HG03025 (cell line): ENCODE measurements around the gene ASPN.

Source experiments
- ATAC-seq: cut with Tn5 transposase; IDR thresholded peaks from one replicate; pipeline ENCODE4 v1.9.1; 2021; ENCODE audit warnings: mild to moderate bottlenecking, moderate library complexity; ENCODE audit not compliant: unreplicated experiment, low FRiP score

ASPN gene

DNA sequence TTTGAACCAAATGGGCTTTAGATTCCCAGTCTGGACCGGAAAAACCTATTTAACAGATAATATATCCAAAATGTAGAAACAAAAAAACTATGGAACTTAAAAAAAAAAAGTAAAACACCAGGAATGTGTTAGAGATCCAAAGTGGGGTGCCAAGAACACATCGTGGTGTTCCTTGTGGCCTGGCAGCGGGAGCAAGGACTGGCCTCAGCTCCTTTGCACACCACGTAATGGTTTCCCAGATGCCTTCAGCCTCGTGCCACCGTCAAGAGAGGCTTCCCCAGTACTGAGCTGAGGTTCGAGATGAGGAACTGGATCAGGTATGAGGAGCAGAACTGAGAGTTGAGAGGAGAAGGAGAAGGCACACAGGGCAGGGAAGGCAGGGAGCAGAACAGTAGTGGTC is 3.5 kb downstream of the ASPN start:
- no peak for ATAC-seq

DNA sequence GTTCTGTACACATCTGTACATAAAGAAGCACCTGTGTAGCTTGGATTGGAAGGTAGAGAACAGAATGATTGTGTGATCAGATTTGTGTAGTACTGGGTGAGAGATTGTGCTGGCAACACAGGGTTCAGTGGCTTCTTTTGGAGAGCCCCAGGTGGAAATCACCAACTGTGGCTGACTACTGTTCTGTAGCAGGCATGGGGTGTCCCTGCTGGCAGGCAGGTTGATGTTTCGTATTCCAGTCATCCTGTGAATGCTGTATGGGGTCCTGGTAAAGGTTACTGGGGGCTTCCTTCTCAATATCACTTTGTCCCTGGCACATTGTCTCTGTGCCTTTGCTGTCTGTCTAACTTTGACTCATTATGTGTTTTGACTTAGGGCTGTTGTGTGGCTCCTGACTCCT is 5.3 kb downstream of the ASPN start:
- no peak for ATAC-seq

DNA sequence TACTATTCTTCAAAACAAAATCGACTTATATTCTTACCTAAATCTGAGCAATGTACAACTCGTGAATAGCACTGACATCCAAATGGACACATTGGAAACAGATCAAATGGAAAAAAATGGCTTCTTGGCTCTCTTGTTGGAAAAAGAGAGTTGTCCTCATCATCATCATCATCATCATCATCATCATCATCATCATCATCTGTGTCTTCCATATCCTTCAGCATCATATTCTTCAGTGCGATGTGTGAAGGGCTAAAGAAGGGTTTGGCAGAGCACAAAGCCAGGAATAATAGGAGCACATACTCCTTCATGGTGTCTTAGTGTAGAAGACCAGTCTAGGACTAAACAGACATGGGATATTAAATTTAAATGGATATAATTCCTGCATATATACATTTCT is 7.7 kb downstream of the ASPN start:
- ATAC-seq, result no peak

DNA sequence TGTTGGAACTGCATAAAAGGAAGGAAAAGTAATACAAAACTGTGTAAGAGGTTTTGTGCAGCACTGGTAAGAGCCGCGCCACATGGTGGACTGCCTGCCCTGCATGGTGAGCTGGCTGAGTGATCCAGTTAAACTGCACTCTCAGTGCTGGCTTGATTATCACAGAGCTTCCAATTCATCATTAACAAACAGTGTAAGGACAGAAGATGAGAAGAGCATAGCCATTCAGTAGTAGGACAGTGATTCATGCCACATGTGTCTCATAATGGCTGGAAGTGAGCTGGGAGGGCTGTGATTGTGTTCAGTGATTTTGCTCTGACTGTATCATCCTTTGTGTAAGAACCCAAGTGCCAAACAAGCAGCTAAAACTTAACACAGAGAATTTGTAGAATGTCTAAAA is 14.1 kb downstream of the ASPN start:
- no peak for ATAC-seq

DNA sequence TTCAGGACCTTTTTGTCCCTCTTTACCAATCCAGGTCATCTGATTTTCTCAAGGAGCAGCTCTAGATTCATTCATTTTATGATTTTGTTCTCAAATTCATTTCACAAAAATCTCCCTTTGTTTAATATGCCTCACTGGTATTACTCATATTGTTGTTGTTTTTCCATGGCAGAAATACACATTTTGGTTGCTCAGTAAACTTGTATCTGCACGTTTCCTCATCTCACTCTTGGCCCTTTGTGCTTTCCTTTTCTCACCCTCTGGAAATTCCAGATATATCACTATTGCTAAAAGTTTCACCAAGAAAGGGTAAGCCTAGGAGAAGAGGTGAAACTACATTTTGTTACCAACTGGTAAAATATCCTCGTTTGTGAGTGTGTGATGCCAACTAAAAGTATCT is 14.8 kb downstream of the ASPN start:
- ATAC-seq, result no peak

DNA sequence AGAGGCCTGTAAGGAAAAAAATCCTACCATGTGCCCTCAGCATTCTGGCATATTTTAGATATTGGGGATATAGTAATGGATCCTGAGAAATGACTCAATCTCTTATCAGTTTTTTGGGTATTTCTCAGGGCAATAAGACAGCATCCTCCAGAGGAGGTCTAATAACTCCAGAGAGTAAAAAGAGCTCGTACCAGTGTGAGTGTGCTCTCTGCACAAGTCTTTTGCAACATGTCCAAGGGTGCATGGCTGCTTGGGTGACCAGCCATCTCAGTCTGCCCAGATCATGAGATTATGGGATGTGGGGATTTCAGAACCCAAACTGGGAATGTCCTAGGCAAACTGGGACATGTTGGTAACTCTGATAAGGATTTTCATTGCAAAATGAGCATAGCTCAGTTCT is 15.3 kb downstream of the ASPN start:
- no peak for ATAC-seq

DNA sequence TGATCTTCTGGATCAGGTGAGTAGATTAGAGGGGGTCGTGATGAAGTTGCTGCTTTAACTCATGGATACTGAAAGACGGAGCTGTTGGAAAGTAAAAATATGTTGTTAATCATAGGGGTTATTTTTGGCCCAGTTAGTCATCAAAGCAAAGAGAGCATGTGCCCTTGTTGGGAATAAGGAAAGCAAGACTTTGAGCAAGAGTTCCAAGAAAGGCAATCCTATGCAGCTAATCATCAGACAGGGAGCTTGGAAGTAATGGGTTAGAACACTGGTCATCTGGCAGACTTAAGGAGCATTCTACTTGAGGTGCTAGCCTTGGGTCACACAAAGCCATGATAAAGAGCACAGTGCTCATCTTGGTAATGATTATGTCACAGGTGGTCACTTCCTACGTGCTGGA is 18.3 kb downstream of the ASPN start:
- ATAC-seq, result no peak

DNA sequence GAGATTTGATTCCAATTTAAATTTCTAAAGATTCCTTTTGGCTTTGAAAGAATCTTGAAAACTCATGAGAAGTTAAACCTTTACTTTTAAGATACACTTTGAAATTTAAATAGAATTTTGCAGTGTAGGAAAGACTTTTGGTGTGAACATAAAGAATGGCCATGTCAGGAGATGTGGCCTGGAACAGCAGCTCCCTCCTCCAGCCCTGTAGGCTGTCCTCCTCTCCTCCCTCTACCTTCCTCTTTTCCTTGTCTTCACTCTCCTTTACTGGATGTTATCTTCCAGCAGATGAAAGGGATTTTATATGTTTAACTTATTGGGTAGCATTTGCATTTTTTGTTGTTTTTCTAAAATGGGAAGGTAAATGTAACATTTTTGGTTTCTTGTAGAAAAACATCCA is 18.9 kb downstream of the ASPN start:
- no peak for ATAC-seq

DNA sequence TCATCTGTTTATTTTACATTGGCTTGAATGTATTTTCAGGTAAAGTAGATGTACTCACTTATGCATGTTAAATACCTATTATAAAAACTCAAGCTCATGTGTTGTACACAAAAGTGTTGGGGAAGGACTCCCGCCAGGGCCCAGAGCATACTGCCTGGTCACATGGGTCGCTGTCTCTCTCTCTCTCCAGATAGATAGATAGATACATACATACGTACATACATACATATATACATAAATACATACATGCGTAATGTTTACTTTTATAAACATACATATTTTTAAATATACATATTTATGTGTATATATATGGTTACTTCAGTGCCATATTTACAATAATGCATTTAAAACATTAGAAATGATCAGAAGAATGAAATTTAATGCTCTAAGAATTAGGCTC is 24.7 kb downstream of the ASPN start:
- no peak for ATAC-seq

DNA sequence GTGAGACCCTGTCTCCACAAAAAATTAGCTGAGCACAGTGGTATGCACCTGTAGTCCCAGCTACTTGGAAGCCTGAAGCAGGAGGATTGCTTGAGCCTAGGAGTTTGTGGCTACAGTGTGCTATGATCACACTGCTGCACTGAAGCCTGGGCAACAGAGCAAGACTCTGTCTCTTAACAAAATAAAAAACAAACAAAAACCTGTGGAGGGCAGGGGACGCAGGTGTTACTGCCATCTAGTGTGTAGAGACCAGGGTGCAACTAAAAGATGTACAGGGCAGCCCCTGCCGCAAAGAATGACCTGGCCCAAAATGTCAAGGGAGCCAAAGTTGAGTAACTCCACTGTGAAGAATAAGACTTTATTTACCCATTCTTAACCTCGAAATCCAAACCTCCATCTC is 27.1 kb downstream of the ASPN start:
- ATAC-seq, result no peak

DNA sequence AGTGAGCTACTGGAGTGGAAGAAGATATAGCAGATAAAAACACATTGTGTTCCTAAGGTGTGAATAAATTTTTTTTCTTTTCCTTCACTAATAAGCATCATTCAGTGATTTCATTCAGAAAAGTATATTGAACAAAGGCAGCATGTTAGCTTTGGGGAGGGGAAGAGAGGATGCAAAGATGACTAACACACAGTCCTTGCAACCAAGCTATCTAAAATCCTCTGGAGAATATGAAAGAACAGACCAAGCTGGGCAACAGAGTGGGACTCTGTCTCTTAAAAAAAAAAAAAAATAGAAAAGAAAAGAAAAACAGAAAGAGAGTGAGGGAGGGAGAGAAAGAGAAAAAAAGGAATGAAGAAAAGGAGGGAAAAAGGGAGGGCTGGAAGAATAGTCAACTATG is 35.8 kb downstream of the ASPN start:
- no peak for ATAC-seq

DNA sequence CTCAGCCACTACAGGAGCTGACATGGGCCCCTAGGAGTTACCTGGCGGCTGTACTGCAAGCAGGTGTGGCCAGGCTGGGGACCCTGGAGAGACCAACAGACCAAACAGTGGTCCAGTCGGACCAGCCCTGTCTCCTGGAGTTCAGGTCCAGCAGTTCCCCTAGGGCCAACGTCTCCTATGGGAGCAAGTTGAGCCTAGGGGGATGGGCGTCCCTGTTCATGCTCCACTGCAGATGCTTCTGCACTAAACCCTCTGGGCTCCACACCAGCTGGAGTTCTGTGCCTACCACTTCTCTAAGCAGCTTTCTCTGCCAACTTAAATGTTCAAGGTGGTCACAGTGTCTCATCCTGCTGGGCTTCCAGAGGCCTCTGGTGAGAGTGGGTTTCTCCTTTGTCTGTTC is 37.5 kb downstream of the ASPN start:
- ATAC-seq, result no peak

DNA sequence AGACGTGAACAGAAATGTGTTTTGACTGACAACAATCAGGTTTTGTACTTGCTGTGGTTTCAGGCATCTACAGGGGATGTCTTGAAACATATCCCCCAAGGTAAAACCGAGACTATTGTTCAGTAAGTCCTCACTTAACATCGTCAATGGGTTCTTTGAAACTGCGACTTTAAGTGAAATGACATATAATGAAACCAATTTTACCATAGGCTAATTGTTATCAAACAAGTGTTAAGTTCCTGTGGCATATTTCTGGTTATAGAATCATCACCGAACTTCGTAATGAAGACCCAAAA is 41.6 kb downstream of the ASPN start:
- no peak for ATAC-seq

DNA sequence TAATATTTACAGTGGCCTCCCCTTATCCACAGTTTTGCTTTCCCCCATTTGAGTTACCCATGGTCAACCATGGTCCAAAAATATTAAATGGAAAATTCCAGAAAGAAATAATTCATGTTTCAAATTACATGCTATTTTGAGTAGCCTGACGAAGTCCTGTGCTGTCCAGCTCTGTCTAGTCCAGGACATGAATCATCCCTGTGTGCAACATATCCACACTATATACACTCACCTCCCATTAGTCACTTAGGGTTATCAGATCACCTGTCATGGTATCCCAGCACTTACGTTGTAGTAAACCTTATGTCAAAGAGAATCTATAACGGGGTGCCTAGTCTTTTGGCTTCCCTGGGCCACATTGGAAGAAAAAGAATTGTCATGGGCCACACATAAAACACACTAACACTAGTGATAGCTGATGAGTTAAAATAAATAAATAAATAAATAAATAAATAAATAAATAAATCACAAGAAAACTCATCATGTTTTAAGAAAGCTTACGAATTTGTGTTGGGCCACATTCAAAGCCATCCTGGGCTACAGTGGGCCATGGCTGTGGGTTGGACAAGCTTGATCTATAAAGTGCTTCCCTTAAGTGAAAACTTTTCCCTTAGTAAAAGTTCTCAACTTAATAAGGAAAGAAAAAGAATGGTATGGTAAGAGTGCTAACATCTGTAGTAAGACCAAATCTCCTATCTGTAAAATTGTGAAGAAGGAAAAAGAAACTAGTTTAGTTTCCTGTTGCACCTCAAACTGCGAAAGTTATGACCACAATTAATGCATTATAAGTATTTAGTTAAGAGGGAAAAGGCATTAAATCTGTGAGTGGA is 42.2 kb downstream of the ASPN start:
- no peak for ATAC-seq

DNA sequence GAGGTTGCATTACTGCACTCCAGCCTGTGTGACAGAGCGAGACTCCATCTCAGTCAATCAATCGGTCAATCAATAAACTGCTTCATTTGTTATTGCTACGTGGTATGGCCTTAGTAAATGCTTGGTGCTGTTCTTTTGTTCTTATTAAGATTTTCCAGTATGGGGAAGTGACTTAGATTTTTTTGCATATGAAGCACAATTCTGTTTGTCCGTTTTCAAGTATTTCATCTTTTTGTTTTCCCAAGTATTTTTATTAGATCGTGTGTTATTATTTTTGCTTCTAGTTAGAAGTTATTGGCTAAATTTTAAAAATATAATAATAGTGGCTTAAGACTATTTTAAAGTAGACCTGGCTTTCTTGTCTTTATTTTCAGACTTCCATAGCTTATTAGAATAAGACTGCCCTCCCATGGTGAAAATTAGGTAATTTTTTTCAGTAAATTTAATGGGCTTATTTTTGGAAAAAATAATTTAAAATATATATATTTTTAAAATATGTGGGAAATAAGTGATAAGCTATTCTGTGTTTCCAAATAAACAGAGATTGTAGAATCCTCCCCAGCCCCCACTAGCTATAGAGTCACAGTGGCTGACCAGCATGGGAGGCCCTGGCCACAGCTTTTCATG is 43.3 kb downstream of the ASPN start:
- no peak for ATAC-seq

DNA sequence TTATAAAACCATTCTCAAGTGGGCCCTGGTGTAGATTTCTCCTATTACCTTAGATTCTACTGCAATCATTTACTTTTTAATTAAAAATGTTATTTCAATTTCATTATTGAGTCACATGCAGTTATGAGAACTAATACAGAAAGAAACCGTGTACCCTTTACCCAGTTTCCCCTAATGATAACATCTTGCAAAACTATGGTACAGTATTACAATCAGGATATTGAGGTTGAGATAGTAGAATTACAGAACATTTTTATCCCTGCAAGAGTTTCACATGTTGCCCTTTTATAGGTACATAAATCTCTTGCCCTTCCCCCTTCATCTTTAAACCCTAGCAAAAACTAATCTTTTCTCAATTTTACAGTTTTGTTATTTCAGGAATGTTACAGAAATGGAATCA is 47.0 kb downstream of the ASPN start:
- no peak for ATAC-seq

DNA sequence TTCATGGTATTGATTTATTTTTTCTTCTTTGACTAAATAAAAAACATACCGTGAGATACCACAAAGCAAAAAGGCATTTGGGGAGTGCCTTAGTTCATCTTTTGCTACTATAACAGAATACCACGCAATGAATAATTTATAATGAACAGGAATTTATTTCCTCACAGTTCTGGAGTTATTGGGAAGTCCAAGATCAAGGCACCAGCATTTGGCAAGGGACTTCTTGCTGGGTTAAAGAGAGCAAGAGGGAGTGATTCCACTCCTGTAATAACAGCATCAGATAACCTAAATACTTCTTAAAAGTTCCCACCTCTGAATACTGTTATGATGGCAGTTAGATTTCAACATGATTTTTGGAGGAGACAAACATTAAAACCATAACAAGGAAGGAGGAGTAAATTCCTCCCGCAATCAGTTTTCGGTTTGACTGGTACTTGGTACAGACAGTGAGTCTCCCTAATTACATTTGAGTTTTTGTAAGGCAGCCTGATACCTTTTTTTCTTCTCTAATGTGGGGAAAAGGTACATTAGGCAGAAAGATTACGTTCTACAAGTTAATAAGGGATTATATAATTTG is 49.2 kb downstream of the ASPN start:
- no peak for ATAC-seq

DNA sequence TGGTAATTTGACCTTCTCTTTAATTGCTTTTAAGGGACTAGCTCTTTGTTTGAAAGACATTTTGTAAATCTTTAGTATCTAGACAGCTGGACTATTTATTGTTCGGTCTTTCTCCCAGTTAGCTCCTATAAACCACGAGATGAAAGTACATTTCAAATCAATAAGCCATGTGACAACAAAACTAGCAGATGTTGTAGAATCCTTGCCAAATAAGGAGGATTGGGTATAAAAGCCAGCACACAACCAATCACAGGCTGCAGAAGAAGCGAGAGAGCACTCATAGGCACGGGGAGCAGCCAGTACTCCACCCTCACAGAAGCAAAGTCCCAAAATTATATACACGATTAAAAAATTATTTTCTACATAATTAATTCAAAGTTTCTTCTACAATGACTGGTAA is 50.0 kb downstream of the ASPN start:
- ATAC-seq, result no peak

DNA sequence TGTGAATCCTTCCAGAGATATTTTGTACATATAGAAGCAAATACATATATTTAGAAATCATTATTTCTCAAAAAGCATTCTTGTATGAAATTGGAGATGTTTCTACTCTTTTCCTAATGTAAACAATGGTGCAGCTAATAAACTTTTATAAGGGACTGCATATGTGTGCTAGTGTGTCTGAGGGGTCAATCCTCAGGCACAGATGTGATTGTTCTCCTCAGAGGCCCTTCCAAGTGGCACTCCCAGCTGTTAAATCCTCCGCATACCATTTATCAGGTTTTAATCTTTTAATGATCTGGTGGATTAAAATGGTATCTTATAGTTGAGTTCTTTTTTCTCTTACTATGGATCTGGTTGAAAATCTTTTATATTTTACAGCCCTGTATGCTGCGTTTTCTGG is 52.5 kb downstream of the ASPN start:
- ATAC-seq, result no peak

DNA sequence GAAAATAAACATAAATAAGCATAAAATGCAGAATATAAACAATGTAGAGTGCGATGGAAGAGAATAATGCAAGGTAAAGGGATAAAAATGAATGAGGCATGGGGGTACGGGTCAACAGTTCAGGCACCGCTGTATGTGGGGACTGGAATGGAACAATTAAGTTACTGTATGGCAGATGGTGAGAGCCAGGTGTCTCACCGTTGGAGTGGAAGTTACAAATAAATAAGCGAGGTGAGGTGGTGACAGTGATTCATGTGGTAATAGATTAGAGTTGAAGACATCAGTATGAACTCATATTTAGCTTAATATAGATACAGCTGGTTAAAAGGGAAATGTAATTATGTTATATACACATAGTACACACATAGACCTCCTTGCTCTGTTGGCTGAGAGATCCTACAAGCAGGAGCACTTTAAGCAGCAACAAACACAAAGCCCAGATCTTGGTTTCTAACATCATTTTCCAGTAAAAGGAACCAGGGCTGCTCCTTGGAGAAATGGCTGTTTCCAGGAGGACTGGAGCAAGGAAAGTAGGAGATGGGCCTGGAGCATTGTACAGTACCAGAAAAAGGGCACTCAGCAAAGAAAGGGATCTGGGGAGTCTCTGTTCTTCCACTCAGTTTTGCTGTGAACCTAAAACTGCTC is 55.7 kb downstream of the ASPN start:
- ATAC-seq, result no peak

DNA sequence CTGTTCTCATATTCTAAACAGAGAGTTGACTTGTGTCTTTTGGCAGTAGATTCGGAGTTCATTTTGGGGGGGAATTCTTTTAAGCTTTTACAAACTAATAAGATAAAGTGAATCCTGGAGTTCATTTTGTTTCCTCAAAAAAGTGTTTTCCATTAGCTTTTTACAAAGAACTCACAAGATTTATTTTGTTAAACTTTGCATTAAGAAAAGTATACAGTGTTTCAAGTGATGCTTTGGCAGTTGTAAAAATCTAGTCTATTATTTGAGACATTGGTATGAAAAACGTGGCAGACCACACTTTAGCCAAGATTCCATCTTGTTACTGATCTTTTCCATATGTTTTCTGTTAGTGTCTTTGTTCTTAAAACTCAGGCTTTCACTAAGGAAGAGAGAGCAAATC is 56.8 kb downstream of the ASPN start:
- ATAC-seq, result no peak

DNA sequence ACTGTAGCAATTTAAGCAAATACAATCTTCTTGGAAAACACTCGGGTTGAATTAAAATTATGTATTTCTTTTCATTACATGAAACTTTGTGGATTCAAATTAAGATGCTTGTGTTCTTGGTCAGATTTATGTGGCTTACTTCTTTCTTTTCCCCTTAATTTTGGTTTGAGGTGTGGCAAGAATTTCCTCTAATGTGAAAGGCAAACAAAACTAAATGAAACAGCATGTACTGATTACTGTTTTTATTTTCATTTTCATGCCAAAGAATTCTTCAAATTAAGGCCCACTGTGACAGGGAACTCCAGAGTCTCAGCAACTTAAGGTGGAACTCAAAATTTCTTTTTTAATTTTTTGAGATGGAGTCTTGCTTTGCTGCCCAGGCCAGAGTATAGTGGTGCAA is 58.0 kb downstream of the ASPN start, which contains the start of gene OMD:
OMD (minus strand) TSS at position 132 of the 400 bp plus-strand sequence. CDS start 6,913 bp downstream, outside the sequence.
- ATAC-seq, result no peak
